Measurements from ENCODE around the gene TMEM139. TPM values are rescaled to one million over a fixed set of nuclear protein-coding genes. Genes with fewer than 3 reads are reported as not detected.

TMEM139 gene
- total and polyA plus RNA-seq, 2 experiments from 2014 or later, result 15.6 to 19.8 TPM

DNA sequence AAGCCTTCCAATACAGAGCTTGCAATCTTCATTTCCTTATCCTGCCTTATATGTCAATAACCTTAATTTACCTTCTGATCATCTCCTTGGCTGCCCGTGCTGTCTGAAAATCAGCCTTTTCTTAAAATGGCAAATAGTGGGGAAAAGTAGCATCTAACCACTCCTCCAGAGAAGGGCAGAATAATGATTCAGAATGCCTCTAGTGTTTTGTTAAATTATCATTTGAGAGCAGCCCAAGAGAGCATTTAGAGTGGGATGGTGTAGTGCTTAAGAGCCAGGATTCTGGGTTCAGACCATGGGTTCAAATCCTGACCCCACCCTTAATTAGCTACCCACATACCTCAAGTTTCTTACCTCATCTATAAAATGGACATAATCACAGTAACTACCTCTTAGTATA lies 4.6 kb upstream of the TMEM139 start:
- H4K20me1 ChIP-seq (ENCODE audit: insufficient read depth, poor library complexity, severe bottlenecking), result no peaks in the 10 kb centered on the region
- no peaks in the 10 kb centered on the region for H3K27me3 ChIP-seq
- H3K4me3 ChIP-seq, result no peak overlapping the region
- peak overlapping the region; percentile 32 for H3K27ac ChIP-seq
- WGBS (ENCODE audit: low lambda C conversion rate, missing lambda C conversion rate), result 67% methylated on average over 1 of the region's 1 CpG
- no peak overlapping the region for H3K4me2 ChIP-seq
- no peaks in the 10 kb centered on the region for H3K36me3 ChIP-seq (replicated peaks; ENCODE audit: insufficient read depth, low read depth)
- no peak for DNase-seq (ENCODE audit: low spot score)
- H3K9me3 ChIP-seq (ENCODE audit: low read depth), result no peaks in the 10 kb centered on the region
- H2AFZ ChIP-seq, result peak overlapping the region; percentile 12
- TF ChIP-seq, protein P1, sequence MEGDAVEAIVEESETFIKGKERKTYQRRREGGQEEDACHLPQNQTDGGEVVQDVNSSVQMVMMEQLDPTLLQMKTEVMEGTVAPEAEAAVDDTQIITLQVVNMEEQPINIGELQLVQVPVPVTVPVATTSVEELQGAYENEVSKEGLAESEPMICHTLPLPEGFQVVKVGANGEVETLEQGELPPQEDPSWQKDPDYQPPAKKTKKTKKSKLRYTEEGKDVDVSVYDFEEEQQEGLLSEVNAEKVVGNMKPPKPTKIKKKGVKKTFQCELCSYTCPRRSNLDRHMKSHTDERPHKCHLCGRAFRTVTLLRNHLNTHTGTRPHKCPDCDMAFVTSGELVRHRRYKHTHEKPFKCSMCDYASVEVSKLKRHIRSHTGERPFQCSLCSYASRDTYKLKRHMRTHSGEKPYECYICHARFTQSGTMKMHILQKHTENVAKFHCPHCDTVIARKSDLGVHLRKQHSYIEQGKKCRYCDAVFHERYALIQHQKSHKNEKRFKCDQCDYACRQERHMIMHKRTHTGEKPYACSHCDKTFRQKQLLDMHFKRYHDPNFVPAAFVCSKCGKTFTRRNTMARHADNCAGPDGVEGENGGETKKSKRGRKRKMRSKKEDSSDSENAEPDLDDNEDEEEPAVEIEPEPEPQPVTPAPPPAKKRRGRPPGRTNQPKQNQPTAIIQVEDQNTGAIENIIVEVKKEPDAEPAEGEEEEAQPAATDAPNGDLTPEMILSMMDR (IDR thresholded peaks at IDR 0.05; ENCODE audit: poor library complexity), result no peak
- TF ChIP-seq EZH2phosphoT487 (IDR thresholded peaks at IDR 0.05; ENCODE audit: low read depth, severe bottlenecking, unreplicated experiment), result no peak
- TF ChIP-seq EZH2 (IDR thresholded peaks at IDR 0.05; ENCODE audit: borderline replicate concordance), result no peak
- no peaks in the 10 kb centered on the region for H3K9me2 ChIP-seq (replicated peaks; ENCODE audit: insufficient read depth)
- peaks cover 7% of the 10 kb centered on the region for H3K4me1 ChIP-seq (ENCODE audit: insufficient read depth)
- H3K79me2 ChIP-seq, result no peaks in the 10 kb centered on the region

DNA sequence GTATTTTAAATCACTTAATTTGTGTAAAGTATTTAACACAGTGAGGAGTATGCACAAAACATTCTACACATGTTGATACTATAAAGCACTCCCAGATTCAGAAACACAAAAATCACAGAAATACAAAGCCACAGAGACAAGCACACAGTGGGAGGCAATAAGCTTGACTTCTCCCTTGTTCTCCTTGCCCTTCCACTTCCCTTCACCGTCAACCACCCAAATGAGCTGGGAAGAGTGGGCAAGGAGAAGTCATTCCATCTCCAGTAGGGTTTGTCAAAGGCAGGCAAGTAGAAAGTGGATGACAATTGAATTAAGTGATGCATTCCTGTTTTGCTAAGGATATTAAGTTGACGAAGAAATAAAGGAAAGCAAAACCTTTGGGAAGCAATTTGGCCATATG lies 4.2 kb upstream of the TMEM139 start:
- Histone ChIP-seq H3K9me3 (ENCODE audit: low read depth) (no peaks in the 10 kb centered on the region), H3K9me2 (replicated peaks; ENCODE audit: insufficient read depth) (no peaks in the 10 kb centered on the region), H3K4me3 (no peak overlapping the region), H3K27ac (no peak overlapping the region), H3K4me1 (ENCODE audit: insufficient read depth) (peaks cover 7% of the 10 kb centered on the region), H3K27me3 (no peaks in the 10 kb centered on the region), H3K4me2 (no peak overlapping the region), H3K79me2 (no peaks in the 10 kb centered on the region), H4K20me1 (ENCODE audit: insufficient read depth, poor library complexity, severe bottlenecking) (no peaks in the 10 kb centered on the region), H2AFZ (no peak overlapping the region), H3K36me3 (replicated peaks; ENCODE audit: insufficient read depth, low read depth) (no peaks in the 10 kb centered on the region)
- TF ChIP-seq, protein P1 (IDR thresholded peaks at IDR 0.05; ENCODE audit: poor library complexity), result no peak
- TF ChIP-seq EZH2phosphoT487 (IDR thresholded peaks at IDR 0.05; ENCODE audit: low read depth, severe bottlenecking, unreplicated experiment), result no peak
- no peak for TF ChIP-seq EZH2 (IDR thresholded peaks at IDR 0.05; ENCODE audit: borderline replicate concordance)
- DNase-seq (ENCODE audit: low spot score), result no peak
- 88% methylated on average over 2 of the region's 2 CpGs for WGBS (ENCODE audit: low lambda C conversion rate, missing lambda C conversion rate)

DNA sequence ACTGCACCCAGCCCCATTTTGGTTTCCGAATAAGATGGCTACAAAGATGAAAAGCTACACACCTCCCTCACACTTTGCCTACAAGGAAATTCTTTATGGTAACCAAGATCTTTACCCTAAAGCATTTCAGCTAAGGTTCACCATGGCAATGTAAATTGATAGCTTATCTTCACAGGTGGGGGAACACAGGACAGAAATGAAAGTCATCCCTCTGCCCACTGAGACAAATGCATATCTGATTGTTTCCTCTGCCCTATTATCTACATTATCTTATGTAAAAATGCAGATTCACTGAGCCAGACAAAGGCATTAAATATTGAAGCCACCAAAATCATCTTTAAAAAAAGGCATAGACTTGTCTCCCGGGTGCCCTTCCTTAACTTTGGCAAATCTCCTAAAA lies 3.2 kb upstream of the TMEM139 start:
- TF ChIP-seq EZH2phosphoT487 (IDR thresholded peaks at IDR 0.05; ENCODE audit: low read depth, severe bottlenecking, unreplicated experiment), result no peak
- TF ChIP-seq, protein P1 (IDR thresholded peaks at IDR 0.05; ENCODE audit: poor library complexity), result no peak
- no peak for TF ChIP-seq EZH2 (IDR thresholded peaks at IDR 0.05; ENCODE audit: borderline replicate concordance)
- Histone ChIP-seq H3K27me3 (no peaks in the 10 kb centered on the region), H3K4me3 (no peak overlapping the region), H3K9me3 (ENCODE audit: low read depth) (no peaks in the 10 kb centered on the region), H2AFZ (no peak overlapping the region), H3K9me2 (replicated peaks; ENCODE audit: insufficient read depth) (no peaks in the 10 kb centered on the region), H3K79me2 (no peaks in the 10 kb centered on the region), H3K36me3 (replicated peaks; ENCODE audit: insufficient read depth, low read depth) (no peaks in the 10 kb centered on the region), H4K20me1 (ENCODE audit: insufficient read depth, poor library complexity, severe bottlenecking) (no peaks in the 10 kb centered on the region), H3K27ac (no peak overlapping the region), H3K4me1 (ENCODE audit: insufficient read depth) (peaks cover 7% of the 10 kb centered on the region), H3K4me2 (no peak overlapping the region)
- WGBS (ENCODE audit: low lambda C conversion rate, missing lambda C conversion rate), result 85% methylated on average over 2 of the region's 2 CpGs
- DNase-seq (ENCODE audit: low spot score), result no peak

GRCh38 chr7:143282124-143282523 lies 2.6 kb upstream of the TMEM139 start:
- no peaks in the 10 kb centered on the region for H3K9me3 ChIP-seq (ENCODE audit: low read depth)
- TF ChIP-seq EZH2 (IDR thresholded peaks at IDR 0.05; ENCODE audit: borderline replicate concordance) (no peak), EZH2phosphoT487 (IDR thresholded peaks at IDR 0.05; ENCODE audit: low read depth, severe bottlenecking, unreplicated experiment) (no peak)
- TF ChIP-seq, protein P1 (IDR thresholded peaks at IDR 0.05; ENCODE audit: poor library complexity), result no peak
- H3K27me3 ChIP-seq, result no peaks in the 10 kb centered on the region
- no peak for DNase-seq (ENCODE audit: low spot score)
- no peak overlapping the region for H3K4me2 ChIP-seq
- H3K27ac ChIP-seq, result no peak overlapping the region
- H3K4me3 ChIP-seq, result no peak overlapping the region
- H3K4me1 ChIP-seq (ENCODE audit: insufficient read depth), result peaks cover 7% of the 10 kb centered on the region
- H3K36me3 ChIP-seq (replicated peaks; ENCODE audit: insufficient read depth, low read depth), result no peaks in the 10 kb centered on the region
- H2AFZ ChIP-seq, result no peak overlapping the region
- WGBS (ENCODE audit: low lambda C conversion rate, missing lambda C conversion rate), result 97% methylated on average over 8 of the region's 8 CpGs
- no peaks in the 10 kb centered on the region for H3K9me2 ChIP-seq (replicated peaks; ENCODE audit: insufficient read depth)
- H4K20me1 ChIP-seq (ENCODE audit: insufficient read depth, poor library complexity, severe bottlenecking), result no peaks in the 10 kb centered on the region
- H3K79me2 ChIP-seq, result no peaks in the 10 kb centered on the region
